OCI-LY7 (cell line): ENCODE results near the gene CPNE2.

Experiments used
- CTCF ChIP-seq: fragments of 200-600 bp; sonication (generic); conservative IDR thresholded peaks from 2 replicates; pipeline ENCODE4 v1.5.1; 2014; ENCODE audit warnings: mild to moderate bottlenecking, antibody characterized with exemption, low read length, moderate library complexity, mixed read lengths
- EZH2phosphoT487 ChIP-seq: fragments of 200-600 bp; sonication (generic); IDR thresholded peaks from 2 replicates; pipeline ENCODE4 v1.6.1; 2018; ENCODE audit warnings: low read depth, borderline replicate concordance, mild to moderate bottlenecking, mixed run types, antibody characterized with exemption, low read length, moderate library complexity, mixed read lengths

- TF ChIP-seq CTCF (no peak), EZH2phosphoT487 (no peak)
Observed at GRCh38 chr16:57064995-57065394, 27.4 kb upstream of the CPNE2 start.
